Lower lobe of right lung (tissue), 2 donors: Measurements from ENCODE around the gene DUS1L. TPM values are rescaled to one million over a fixed set of nuclear protein-coding genes. Genes with fewer than 3 reads are reported as not detected.

Experiments
- ATAC-seq, 2 donors: fragments of 200-7000 bp; cut with Tn5 transposase; one replicate each; pipeline ENCODE4 v1.9.1; 2020 to 2022; ENCODE audit warnings: mild to moderate bottlenecking in 2 of 2, moderate library complexity in 2 of 2
- DNase-seq: peaks from one replicate; pipeline ENCODE4 v3.0.0-alpha.2; 2020
- H3K27ac ChIP-seq: fragments of 200-600 bp; one replicate; pipeline ENCODE4 v1.8.0; 2022
- H3K27me3 ChIP-seq: fragments of 200-600 bp; one replicate; pipeline ENCODE4 v1.8.0; 2022; ENCODE audit warnings: low read depth
- H3K36me3 ChIP-seq: fragments of 200-600 bp; one replicate; pipeline ENCODE4 v1.8.0; 2022; ENCODE audit warnings: mild to moderate bottlenecking
- H3K4me1 ChIP-seq: fragments of 200-600 bp; one replicate; pipeline ENCODE4 v1.8.0; 2022
- H3K4me3 ChIP-seq: fragments of 200-600 bp; one replicate; pipeline ENCODE4 v1.8.0; 2022; ENCODE audit warnings: mild to moderate bottlenecking
- H3K9me3 ChIP-seq: fragments of 200-600 bp; one replicate; pipeline ENCODE4 v1.8.0; 2022
- CTCF ChIP-seq: fragments of 200-600 bp; IDR thresholded peaks from one replicate; pipeline ENCODE4 v1.8.0; 2022; ENCODE audit warnings: antibody characterized with exemption, mild to moderate bottlenecking
- intact Hi-C: fragments of 100-400 bp; cut with DNase I; formaldehyde crosslinking; loops from one replicate; pipeline ENCODE4 v1.11.0; 2022
- total RNA-seq: library from RNA; stranded (reverse); fragmentation: NEBNext Ultra II Directional; extraction: Animal tissue kit (Norgen Biotek cat#: 25700); gene quantifications from one replicate; pipeline ENCODE4 v1.2.1, GENCODE V29; 2021
- donor health status: DM: no; HTN: yes; CAD: no; lungs with severe emphysema.

Gene DUS1L
- total RNA-seq, 1 donor from 2014 or later, result 85.1 TPM

GRCh38 chr17:82055965-82056728, 9.5 kb downstream of the DUS1L start:
- Histone ChIP-seq H3K27ac (no peak overlapping the region), H3K4me3 (no peak overlapping the region), H3K9me3 (no peaks in the 10 kb centered on the region), H3K36me3 (peaks cover 81% of the 10 kb centered on the region), H3K27me3 (no peaks in the 10 kb centered on the region), H3K4me1 (peaks cover 18% of the 10 kb centered on the region)
- TF ChIP-seq CTCF, result no peak
- intact Hi-C loops, result no loop called here
- ATAC-seq (no peak), DNase-seq (no peak)

- Histone ChIP-seq H3K4me1 (peaks cover 26% of the 10 kb centered on the region), H3K27ac (no peak overlapping the region), H3K4me3 (no peak overlapping the region), H3K27me3 (no peaks in the 10 kb centered on the region), H3K36me3 (peaks cover 72% of the 10 kb centered on the region), H3K9me3 (no peaks in the 10 kb centered on the region)
- DNase-seq, result no peak
- no peak for TF ChIP-seq CTCF
- no peak for ATAC-seq
- intact Hi-C loops, result no loop called here
Observed at GRCh38 chr17:82055023-82055964, 10.3 kb downstream of the DUS1L start.

- TF ChIP-seq CTCF, result no peak
- Histone ChIP-seq H3K4me1 (peaks cover 34% of the 10 kb centered on the region), H3K9me3 (no peaks in the 10 kb centered on the region), H3K27ac (no peak overlapping the region), H3K4me3 (no peak overlapping the region), H3K27me3 (no peaks in the 10 kb centered on the region), H3K36me3 (peaks cover 69% of the 10 kb centered on the region)
- DNase-seq (no peak), ATAC-seq (no peak)
- intact Hi-C loops, result no loop called here
Observed at GRCh38 chr17:82054351-82055022, 11.1 kb downstream of the DUS1L start.

GRCh38 chr17:82053556-82054263, 11.9 kb downstream of the DUS1L start:
- peaks cover 37% of the 10 kb centered on the region for H3K4me1 ChIP-seq
- DNase-seq (no peak), ATAC-seq (no peak)
- H3K9me3 ChIP-seq, result no peaks in the 10 kb centered on the region
- no peak overlapping the region for H3K4me3 ChIP-seq
- peaks cover 69% of the 10 kb centered on the region for H3K36me3 ChIP-seq
- intact Hi-C loops, result no loop called here
- H3K27ac ChIP-seq, result no peak overlapping the region
- TF ChIP-seq CTCF, result no peak
- H3K27me3 ChIP-seq, result no peaks in the 10 kb centered on the region

- H3K9me3 ChIP-seq, result no peaks in the 10 kb centered on the region
Observed at GRCh38 chr17:82053130-82053529, 12.5 kb downstream of the DUS1L start.

More at GRCh38 chr17:82053130-82053529, 12.5 kb downstream of the DUS1L start:
- TF ChIP-seq CTCF, result no peak
- Histone ChIP-seq H3K27ac (no peak overlapping the region), H3K27me3 (no peaks in the 10 kb centered on the region), H3K4me1 (peaks cover 37% of the 10 kb centered on the region), H3K4me3 (peak overlapping the region; percentile 86), H3K36me3 (peaks cover 67% of the 10 kb centered on the region)
- no peak for DNase-seq
- intact Hi-C loops, result no loop called here
- no peak for ATAC-seq
